Neural cell (in vitro differentiated cells): Measurements from ENCODE around the gene EFCAB6. TPM values are rescaled to one million over a fixed set of nuclear protein-coding genes. Genes with fewer than 3 reads are reported as not detected.

Source experiments
- H2AFZ ChIP-seq: fragments of 200-600, 300-800 bp; sonication (generic), shearing (Covaris generic); 2 replicates; pipeline ENCODE4 v1.6.0; 2014; ENCODE audit warnings: low read depth, mild to moderate bottlenecking, antibody characterized with exemption, low read length, moderate library complexity
- H3F3A ChIP-seq: fragments of 200-600 bp; shearing (Covaris generic); 2 replicates; pipeline ENCODE4 v1.6.1; 2016; ENCODE audit warnings: mild to moderate bottlenecking, moderate library complexity, mixed read lengths, antibody characterized with exemption, low read length; ENCODE audit not compliant: insufficient read depth, poor library complexity, severe bottlenecking
- H3K27ac ChIP-seq: fragments of 200-600, 300-800 bp; sonication (generic), shearing (Covaris generic); 2 replicates; pipeline ENCODE4 v1.5.1; 2014; ENCODE audit warnings: mild to moderate bottlenecking, low read length, moderate library complexity
- H3K27me3 ChIP-seq: fragments of 300-800, 200-600 bp; sonication (generic), shearing (Covaris generic); 2 replicates; pipeline ENCODE4 v1.6.0; 2014; ENCODE audit warnings: mild to moderate bottlenecking, low read depth, low read length, moderate library complexity; ENCODE audit not compliant: insufficient read depth
- H3K36me3 ChIP-seq: fragments of 300-800, 200-600 bp; sonication (generic), shearing (Covaris generic); 2 replicates; pipeline ENCODE4 v1.5.1; 2014; ENCODE audit warnings: mild to moderate bottlenecking, antibody characterized with exemption, low read length, moderate library complexity; ENCODE audit not compliant: insufficient read depth
- H3K4me2 ChIP-seq: fragments of 300-800, 200-600 bp; sonication (generic), shearing (Covaris generic); 2 replicates; pipeline ENCODE4 v1.6.0; 2014; ENCODE audit warnings: mild to moderate bottlenecking, low read length
- H3K4me3 ChIP-seq: fragments of 300-800, 200-600 bp; sonication (generic), shearing (Covaris generic); 2 replicates; pipeline ENCODE4 v1.5.1; 2014; ENCODE audit warnings: mild to moderate bottlenecking, low read length, moderate library complexity
- H3K79me2 ChIP-seq: fragments of 200-600 bp; shearing (Covaris generic); replicated peaks from 2 replicates; pipeline ENCODE4 v1.6.0; 2014; ENCODE audit warnings: mild to moderate bottlenecking, low read length, moderate library complexity; ENCODE audit not compliant: insufficient read depth
- H3K9ac ChIP-seq: fragments of 300-800, 200-600 bp; sonication (generic), shearing (Covaris generic); 2 replicates; pipeline ENCODE4 v1.6.1; 2016; ENCODE audit warnings: mild to moderate bottlenecking, low read length, mixed read lengths
- H3K9me2 ChIP-seq: fragments of 200-600 bp; shearing (Covaris generic); 2 replicates; pipeline ENCODE4 v1.6.1; 2016; ENCODE audit warnings: mild to moderate bottlenecking, low read length, mixed read lengths; ENCODE audit not compliant: insufficient read depth
- H3K9me3 ChIP-seq: fragments of 200-600, 300-800 bp; sonication (generic), shearing (Covaris generic); 2 replicates; pipeline ENCODE4 v1.6.1; 2016; ENCODE audit warnings: mild to moderate bottlenecking, mixed run types, low read length, moderate library complexity, mixed read lengths
- H4K20me1 ChIP-seq: fragments of 200-600 bp; shearing (Covaris generic); 2 replicates; pipeline ENCODE4 v1.6.1; 2016; ENCODE audit warnings: mild to moderate bottlenecking, mixed run types; ENCODE audit not compliant: insufficient read depth
- CTCF ChIP-seq: fragments of 450-650 bp; IDR thresholded peaks from 2 replicates; pipeline ENCODE4 v1.5.1; 2014; ENCODE audit warnings: antibody characterized with exemption, mild to moderate bottlenecking, moderate library complexity; ENCODE audit not compliant: poor library complexity, severe bottlenecking
- EP300 ChIP-seq: fragments of 450-650 bp; conservative IDR thresholded peaks from 2 replicates; pipeline ENCODE4 v1.6.1; 2014; ENCODE audit warnings: antibody characterized with exemption, mild to moderate bottlenecking, moderate library complexity; ENCODE audit not compliant: poor library complexity, severe bottlenecking
- EZH2 ChIP-seq: fragments of 200-600, 300-800 bp; shearing (Covaris generic), sonication (generic); IDR thresholded peaks from 2 replicates; pipeline ENCODE4 v1.6.1; 2014; ENCODE audit warnings: antibody characterized with exemption, low read length, borderline replicate concordance, mild to moderate bottlenecking; ENCODE audit not compliant: insufficient read depth, poor library complexity, severe bottlenecking
- MXI1 ChIP-seq: fragments of 450-650 bp; conservative IDR thresholded peaks from 2 replicates; pipeline ENCODE4 v1.6.1; 2014; ENCODE audit warnings: antibody characterized with exemption, mild to moderate bottlenecking; ENCODE audit not compliant: poor library complexity, severe bottlenecking
- POLR2AphosphoS5 ChIP-seq: IDR thresholded peaks from 2 replicates; pipeline ENCODE4 v1.6.1; 2012
- RAD21 ChIP-seq: fragments of 450-650 bp; conservative IDR thresholded peaks from 2 replicates; pipeline ENCODE4 v1.6.1; 2014; ENCODE audit warnings: antibody characterized with exemption, mild to moderate bottlenecking, moderate library complexity
- REST ChIP-seq: IDR thresholded peaks from 2 replicates; pipeline ENCODE4 v1.6.1; 2012; ENCODE audit warnings: borderline replicate concordance
- SMC3 ChIP-seq: fragments of 450-650 bp; conservative IDR thresholded peaks from 2 replicates; pipeline ENCODE4 v1.6.1; 2014; ENCODE audit warnings: antibody characterized with exemption, mild to moderate bottlenecking, moderate library complexity; ENCODE audit not compliant: poor library complexity
- TAF1 ChIP-seq: IDR thresholded peaks from 2 replicates; pipeline ENCODE4 v1.6.1; 2012; ENCODE audit warnings: low read depth
- polyA plus RNA-seq: library from polyadenylated mRNA; depleted of rRNA; stranded (reverse); fragments of >200 nt; gene quantifications from 2 replicates; pipeline ENCODE4 v1.2.3, GENCODE V29; 2014

Gene EFCAB6
- polyA plus RNA-seq, 1 donor from 2014 or later = 1.4 TPM

DNA sequence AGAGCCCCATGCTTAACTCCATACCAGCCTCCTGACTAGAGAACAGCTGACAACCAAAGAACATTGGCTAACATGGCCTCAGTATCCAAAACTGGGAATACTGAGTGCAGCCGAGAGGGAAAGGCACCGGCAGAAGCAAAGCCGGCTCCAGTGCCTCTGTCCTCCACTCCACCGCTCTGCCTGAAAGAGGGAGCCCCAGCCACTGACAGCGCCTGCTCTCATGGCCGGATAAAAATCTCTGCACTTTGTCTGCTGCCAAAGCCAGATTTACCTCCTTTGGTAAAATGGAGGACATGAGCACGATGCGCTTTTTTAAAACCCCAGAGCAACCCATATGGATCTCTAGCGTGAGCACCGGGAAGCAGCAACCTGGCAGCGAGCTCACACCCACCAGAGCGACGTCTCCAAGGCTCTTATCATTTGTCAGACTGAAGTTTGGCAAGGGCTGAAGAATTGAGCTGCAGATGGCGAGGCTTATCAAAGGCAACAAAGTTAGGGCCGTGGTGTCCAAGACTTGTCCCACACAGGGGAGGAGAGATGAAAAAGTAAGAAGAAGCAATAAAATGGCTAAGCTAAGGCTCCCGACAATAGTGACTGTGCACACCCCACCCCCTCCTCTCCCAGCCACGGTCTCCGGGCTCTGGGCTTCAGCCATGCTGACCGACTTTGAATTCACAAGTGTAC, 71.4 kb downstream of the EFCAB6 start:
- Histone ChIP-seq H2AFZ (no peak overlapping the region), H3K9ac (no peak overlapping the region), H3F3A (no peaks in the 10 kb centered on the region), H3K79me2 (no peaks in the 10 kb centered on the region), H4K20me1 (no peaks in the 10 kb centered on the region), H3K27me3 (no peaks in the 10 kb centered on the region), H3K9me2 (no peaks in the 10 kb centered on the region), H3K4me2 (no peak overlapping the region), H3K27ac (no peak overlapping the region), H3K36me3 (no peaks in the 10 kb centered on the region), H3K9me3 (no peaks in the 10 kb centered on the region), H3K4me3 (no peak overlapping the region)
- TF ChIP-seq SMC3 (no peak), CTCF (no peak), MXI1 (no peak)

GRCh38 chr22:43739851-43740379, 72.2 kb downstream of the EFCAB6 start:
- no peaks in the 10 kb centered on the region for H3K9me2 ChIP-seq
- H3K27ac ChIP-seq = no peak overlapping the region
- TF ChIP-seq RAD21 (no peak), REST (no peak), MXI1 (no peak), SMC3 (no peak), TAF1 (no peak), EP300 (no peak), POLR2AphosphoS5 (no peak), EZH2 (no peak), CTCF (no peak)
- no peaks in the 10 kb centered on the region for H3K79me2 ChIP-seq
- H4K20me1 ChIP-seq = no peaks in the 10 kb centered on the region
- no peak overlapping the region for H3K4me3 ChIP-seq
- H3K4me2 ChIP-seq = no peak overlapping the region
- no peak overlapping the region for H3K9ac ChIP-seq
- no peaks in the 10 kb centered on the region for H3K36me3 ChIP-seq
- H2AFZ ChIP-seq = no peak overlapping the region
- H3F3A ChIP-seq = no peaks in the 10 kb centered on the region
- no peaks in the 10 kb centered on the region for H3K9me3 ChIP-seq
- no peaks in the 10 kb centered on the region for H3K27me3 ChIP-seq
